HG03095 (cell line): ENCODE data around the gene PNP.
"Not testable (repeated sequence)": the region's sequence is repeated elsewhere in the genome, so short reads cannot be mapped to it uniquely, and the experiment has no call there.

Experiments
- ATAC-seq: cut with Tn5 transposase; IDR thresholded peaks from one replicate; pipeline ENCODE4 v1.9.1; 2021; ENCODE audit warnings: moderate library complexity; ENCODE audit not compliant: unreplicated experiment

The PNP gene

GRCh38 chr14:20489093-20489994 lies 20.1 kb downstream of the PNP start:
- ATAC-seq = no peak

GRCh38 chr14:20490563-20490962 lies 21.4 kb downstream of the PNP start:
- no peak for ATAC-seq

- ATAC-seq = no peak
Observed at GRCh38 chr14:20492486-20492885, 23.3 kb downstream of the PNP start.

- no peak for ATAC-seq
Observed at GRCh38 chr14:20493634-20494033, 24.4 kb downstream of the PNP start.

- ATAC-seq = no peak
Observed at GRCh38 chr14:20494935-20495766, 25.9 kb downstream of the PNP start.

GRCh38 chr14:20498622-20499021 lies 29.4 kb downstream of the PNP start:
- no peak for ATAC-seq

- no peak for ATAC-seq
Observed at GRCh38 chr14:20499108-20499507, 29.9 kb downstream of the PNP start.

GRCh38 chr14:20499881-20500280 lies 30.7 kb downstream of the PNP start:
- no peak for ATAC-seq

- ATAC-seq = no peak
Observed at GRCh38 chr14:20501346-20501745, 32.1 kb downstream of the PNP start.

- ATAC-seq = no peak
Observed at GRCh38 chr14:20503898-20504297, 34.7 kb downstream of the PNP start.

- ATAC-seq = not testable (repeated sequence)
Observed at GRCh38 chr14:20506276-20506675, 37.1 kb downstream of the PNP start.

- ATAC-seq = not testable (repeated sequence)
Observed at GRCh38 chr14:20506752-20507151, 37.5 kb downstream of the PNP start.

- not testable (repeated sequence) for ATAC-seq
Observed at GRCh38 chr14:20507537-20507936, 38.3 kb downstream of the PNP start.

- ATAC-seq = no peak
Observed at GRCh38 chr14:20508367-20508766, 39.2 kb downstream of the PNP start.

GRCh38 chr14:20512177-20512905 lies 43.1 kb downstream of the PNP start:
- ATAC-seq = no peak

GRCh38 chr14:20515846-20516245 lies 46.6 kb downstream of the PNP start:
- ATAC-seq = no peak

- ATAC-seq = no peak
Observed at GRCh38 chr14:20516921-20517320, 47.7 kb downstream of the PNP start.

- no peak for ATAC-seq
Observed at GRCh38 chr14:20522332-20522731, 53.1 kb downstream of the PNP start.

GRCh38 chr14:20524027-20524426 lies 54.8 kb downstream of the PNP start:
- no peak for ATAC-seq
